Suprapubic skin (tissue), 4 donors: Measurements from ENCODE around the gene ZNF276. TPM values are rescaled to one million over a fixed set of nuclear protein-coding genes. Genes with fewer than 3 reads are reported as not detected.
A peak's percentile ranks its signal among the peaks of the same experiment; 100 is the strongest.
"Not testable (repeated sequence)": the region's sequence is repeated elsewhere in the genome, so short reads cannot be mapped to it uniquely, and the experiment has no call there.

Source experiments
- DNase-seq, 2 donors: peaks; one replicate each; pipeline ENCODE4 v3.0.0-alpha.2; 2019; ENCODE audit warnings: low spot score in 2 of 2
- H3K27ac ChIP-seq: fragments of 200-600 bp; sonication (generic); one replicate; pipeline ENCODE4 v1.5.1; 2019
- H3K27me3 ChIP-seq: fragments of 200-600 bp; sonication (generic); one replicate; pipeline ENCODE4 v1.5.1; 2019
- H3K36me3 ChIP-seq: fragments of 200-600 bp; sonication (generic); one replicate; pipeline ENCODE4 v1.5.1; 2019
- H3K4me1 ChIP-seq: fragments of 200-600 bp; sonication (generic); one replicate; pipeline ENCODE4 v1.5.1; 2019
- H3K4me3 ChIP-seq: fragments of 200-600 bp; sonication (generic); one replicate; pipeline ENCODE4 v1.5.1; 2019; ENCODE audit warnings: mild to moderate bottlenecking
- H3K9me3 ChIP-seq: fragments of 200-600 bp; sonication (generic); one replicate; pipeline ENCODE4 v1.5.1; 2019
- EP300 ChIP-seq: sonication (generic); formaldehyde crosslinking; IDR thresholded peaks from one replicate; pipeline ENCODE4 v1.6.1; 2017; ENCODE audit warnings: antibody characterized with exemption
- POLR2A ChIP-seq, 2 donors: fragments of 450-650 bp; IDR thresholded peaks; one replicate each; pipeline ENCODE4 v1.6.1; 2017; ENCODE audit warnings: antibody characterized with exemption in 2 of 2, mild to moderate bottlenecking in 2 of 2, moderate library complexity in 2 of 2
- POLR2AphosphoS5 ChIP-seq, 3 donors: sonication (generic); formaldehyde crosslinking; IDR thresholded peaks; one replicate each; pipeline ENCODE4 v1.6.1; 2017; ENCODE audit warnings: antibody characterized with exemption in 3 of 3
- WGBS: methylation state at CpG from one replicate; pipeline ENCODE4 v1.1.5; 2018; 5-methylcytosine and 5-hydroxymethylcytosine counted together
- total RNA-seq, 4 donors: library from RNA; depleted of rRNA; stranded (reverse); fragments of >200 nt; gene quantifications; one replicate each; pipeline ENCODE4 v1.1.0, GENCODE V29; 2016
- TF ChIP-seq, protein P1 (sequence below), 2 donors: fragments of 200-600 bp in 1 of 2; fragments of 450-650 bp in 1 of 2; sonication (generic) in 1 of 2; IDR thresholded peaks; one replicate each; pipeline ENCODE4 v1.5.1; 2016 to 2019; ENCODE audit warnings: antibody characterized with exemption in 2 of 2, mild to moderate bottlenecking in 1 of 2, moderate library complexity in 1 of 2

ZNF276 gene
- total RNA-seq, 4 donors from 2014 or later, result 39.8 to 106 (median 46.0) TPM

DNA sequence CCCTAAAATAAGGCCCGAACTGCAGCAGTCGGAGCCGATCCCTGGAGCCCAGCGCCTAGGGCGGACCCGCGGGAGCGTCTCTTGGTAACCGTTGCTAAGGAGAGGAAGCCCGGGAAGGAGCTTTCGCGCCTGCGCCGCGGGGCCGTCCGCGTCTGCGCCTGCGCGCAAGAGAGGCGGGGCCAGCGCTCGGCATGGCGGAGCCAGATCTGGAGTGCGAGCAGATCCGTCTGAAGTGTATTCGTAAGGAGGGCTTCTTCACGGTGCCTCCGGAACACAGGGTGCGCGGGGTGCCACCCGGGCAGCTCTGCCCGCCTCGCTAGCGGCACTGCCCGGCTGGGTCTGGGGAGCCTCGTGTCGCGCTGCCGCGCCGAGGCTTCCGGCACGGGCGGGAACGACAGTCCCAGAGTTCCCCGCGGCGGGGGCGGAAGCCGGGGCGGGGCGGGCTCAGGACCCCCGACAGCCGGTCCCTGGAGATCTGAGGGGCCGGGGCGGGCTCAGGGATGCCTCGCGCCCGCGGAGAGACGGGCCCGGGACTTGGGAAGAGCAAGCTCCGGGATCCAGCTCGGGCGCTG, 34.7 kb upstream of the ZNF276 start, which contains the start of gene CDK10:
CDK10 (plus strand) TSS at position 170 of the 572 bp plus-strand sequence; CDS start at position 192, 22 bp downstream.
- H3K36me3 ChIP-seq, result peaks cover 22% of the 10 kb centered on the region
- TF ChIP-seq POLR2AphosphoS5 (IDR thresholded peaks at IDR 0.05) (peak in 1 of 3 donors; percentile 53), EP300 (no peak), POLR2A (IDR thresholded peaks at IDR 0.05) (peak in 1 of 2 donors; percentile 21)
- TF ChIP-seq, protein P1, sequence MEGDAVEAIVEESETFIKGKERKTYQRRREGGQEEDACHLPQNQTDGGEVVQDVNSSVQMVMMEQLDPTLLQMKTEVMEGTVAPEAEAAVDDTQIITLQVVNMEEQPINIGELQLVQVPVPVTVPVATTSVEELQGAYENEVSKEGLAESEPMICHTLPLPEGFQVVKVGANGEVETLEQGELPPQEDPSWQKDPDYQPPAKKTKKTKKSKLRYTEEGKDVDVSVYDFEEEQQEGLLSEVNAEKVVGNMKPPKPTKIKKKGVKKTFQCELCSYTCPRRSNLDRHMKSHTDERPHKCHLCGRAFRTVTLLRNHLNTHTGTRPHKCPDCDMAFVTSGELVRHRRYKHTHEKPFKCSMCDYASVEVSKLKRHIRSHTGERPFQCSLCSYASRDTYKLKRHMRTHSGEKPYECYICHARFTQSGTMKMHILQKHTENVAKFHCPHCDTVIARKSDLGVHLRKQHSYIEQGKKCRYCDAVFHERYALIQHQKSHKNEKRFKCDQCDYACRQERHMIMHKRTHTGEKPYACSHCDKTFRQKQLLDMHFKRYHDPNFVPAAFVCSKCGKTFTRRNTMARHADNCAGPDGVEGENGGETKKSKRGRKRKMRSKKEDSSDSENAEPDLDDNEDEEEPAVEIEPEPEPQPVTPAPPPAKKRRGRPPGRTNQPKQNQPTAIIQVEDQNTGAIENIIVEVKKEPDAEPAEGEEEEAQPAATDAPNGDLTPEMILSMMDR (IDR thresholded peaks at IDR 0.05), result no peak
- H3K4me3 ChIP-seq, result peak within 1 kb of the TSS; percentile 71
- 0% methylated on average over 21 of the region's 67 CpGs for WGBS
- H3K4me1 ChIP-seq, result peaks cover 21% of the 10 kb centered on the region
- H3K27ac ChIP-seq, result peak within 1 kb of the TSS; percentile 82
- DNase-seq, result peak; percentile 89 to 92
- no peaks in the 10 kb centered on the region for H3K27me3 ChIP-seq
- no peaks in the 10 kb centered on the region for H3K9me3 ChIP-seq

DNA sequence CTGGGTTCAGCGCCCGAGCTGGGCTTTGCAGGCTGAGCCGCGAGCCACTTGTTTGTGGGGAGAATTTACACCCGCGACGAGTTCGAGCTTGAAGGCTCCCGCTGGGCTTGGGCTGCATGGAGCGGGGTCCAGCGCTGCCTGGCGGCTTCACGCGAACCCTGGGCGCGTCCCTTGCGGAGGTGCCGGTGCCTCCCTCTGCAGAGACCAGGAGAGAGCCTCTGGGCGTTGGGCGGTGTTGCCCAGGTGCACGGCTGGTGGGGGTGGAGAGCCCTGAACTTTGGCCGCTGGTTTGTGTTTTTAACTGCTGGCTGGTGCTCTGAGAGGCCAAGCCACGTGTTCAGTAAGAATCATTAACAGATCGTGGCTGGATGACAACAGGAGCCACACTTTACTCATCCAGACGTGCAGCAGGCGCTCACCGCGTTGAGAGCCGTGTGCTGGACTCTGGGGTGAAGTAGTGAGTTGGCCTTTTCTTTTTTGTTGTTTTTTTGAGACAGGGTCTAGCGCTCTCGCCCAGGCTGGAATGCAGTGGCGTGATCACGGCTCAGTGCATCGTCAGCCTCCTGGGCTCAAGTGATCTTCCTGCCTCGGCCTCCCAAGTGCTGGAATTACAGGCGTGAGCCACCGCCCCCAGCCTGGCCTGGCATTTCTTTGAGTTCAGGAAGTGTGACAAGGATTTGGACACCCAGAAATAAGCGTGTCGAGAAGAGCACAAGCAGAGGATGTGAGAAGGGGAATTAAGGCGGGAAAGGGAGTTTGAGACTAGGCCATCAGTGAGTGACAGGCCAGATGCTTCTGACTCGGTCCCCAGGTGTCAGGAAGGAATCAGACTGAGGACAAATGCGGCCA, 34.0 kb upstream of the ZNF276 start:
- peaks cover 21% of the 10 kb centered on the region for H3K4me1 ChIP-seq
- peak overlapping the region; percentile 71 for H3K4me3 ChIP-seq
- peak in 1 of 2 donors; percentile 77 for DNase-seq
- no peaks in the 10 kb centered on the region for H3K9me3 ChIP-seq
- H3K27ac ChIP-seq, result peak overlapping the region; percentile 82
- WGBS, result 16% methylated on average over 23 of the region's 42 CpGs
- H3K27me3 ChIP-seq, result no peaks in the 10 kb centered on the region
- TF ChIP-seq EP300, result no peak
- TF ChIP-seq POLR2AphosphoS5 (IDR thresholded peaks at IDR 0.05), result no peak
- TF ChIP-seq POLR2A (IDR thresholded peaks at IDR 0.05), result no peak
- TF ChIP-seq, protein P1 (IDR thresholded peaks at IDR 0.05), result no peak
- peaks cover 29% of the 10 kb centered on the region for H3K36me3 ChIP-seq

DNA sequence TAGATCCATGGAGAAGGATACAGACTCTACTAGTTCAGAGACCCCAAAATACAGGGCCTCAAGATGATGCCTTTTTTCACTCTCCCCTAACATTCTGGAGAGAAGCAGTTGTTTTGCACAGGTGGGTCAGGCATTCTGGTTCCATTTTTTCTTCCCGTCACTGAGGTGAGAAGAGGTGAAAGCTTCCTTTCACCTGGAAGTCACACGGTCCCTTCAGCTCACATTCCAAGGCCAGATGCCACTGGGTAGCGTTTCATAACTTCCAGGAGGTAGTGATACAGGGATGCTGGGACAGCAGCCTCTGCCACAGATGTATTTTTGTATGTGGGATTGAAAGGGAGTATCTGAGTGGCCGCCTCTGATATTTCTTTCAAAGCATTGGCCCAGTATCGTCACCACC, 32.9 kb upstream of the ZNF276 start:
- WGBS, result 90% methylated on average over 5 of the region's 5 CpGs
- H3K9me3 ChIP-seq, result no peaks in the 10 kb centered on the region
- no peaks in the 10 kb centered on the region for H3K27me3 ChIP-seq
- TF ChIP-seq, protein P1 (IDR thresholded peaks at IDR 0.05), result no peak
- TF ChIP-seq POLR2AphosphoS5 (IDR thresholded peaks at IDR 0.05) (no peak), EP300 (no peak), POLR2A (IDR thresholded peaks at IDR 0.05) (no peak)
- H3K27ac ChIP-seq, result no peak overlapping the region
- H3K36me3 ChIP-seq, result peaks cover 39% of the 10 kb centered on the region
- DNase-seq, result peak in 1 of 2 donors; percentile 43
- H3K4me3 ChIP-seq, result no peak overlapping the region
- peaks cover 21% of the 10 kb centered on the region for H3K4me1 ChIP-seq

DNA sequence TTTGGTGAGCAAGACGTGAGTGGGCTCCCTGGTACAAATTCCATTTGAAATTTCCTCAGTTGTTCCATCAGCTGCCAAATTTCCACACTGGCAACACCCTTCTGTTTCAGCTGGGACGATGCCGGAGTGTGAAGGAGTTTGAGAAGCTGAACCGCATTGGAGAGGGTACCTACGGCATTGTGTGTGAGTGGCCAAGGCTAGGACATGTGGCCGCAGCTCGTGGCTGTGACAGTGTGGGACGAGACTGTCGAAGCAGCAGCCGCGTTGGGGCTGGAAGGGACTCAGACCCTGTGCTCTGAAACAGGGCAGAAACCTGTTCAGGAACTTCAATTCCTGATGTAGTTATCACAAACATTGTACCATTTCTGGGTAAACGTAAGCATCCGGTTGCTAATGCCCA, 32.2 kb upstream of the ZNF276 start:
- 92% methylated on average over 13 of the region's 13 CpGs for WGBS
- peaks cover 47% of the 10 kb centered on the region for H3K36me3 ChIP-seq
- H3K27me3 ChIP-seq, result no peaks in the 10 kb centered on the region
- H3K4me1 ChIP-seq, result peaks cover 21% of the 10 kb centered on the region
- DNase-seq, result peak in 1 of 2 donors; percentile 58
- H3K9me3 ChIP-seq, result no peaks in the 10 kb centered on the region
- TF ChIP-seq, protein P1 (IDR thresholded peaks at IDR 0.05), result no peak
- no peak for TF ChIP-seq POLR2AphosphoS5 (IDR thresholded peaks at IDR 0.05)
- no peak for TF ChIP-seq EP300
- TF ChIP-seq POLR2A (IDR thresholded peaks at IDR 0.05), result no peak
- no peak overlapping the region for H3K4me3 ChIP-seq
- H3K27ac ChIP-seq, result no peak overlapping the region

DNA sequence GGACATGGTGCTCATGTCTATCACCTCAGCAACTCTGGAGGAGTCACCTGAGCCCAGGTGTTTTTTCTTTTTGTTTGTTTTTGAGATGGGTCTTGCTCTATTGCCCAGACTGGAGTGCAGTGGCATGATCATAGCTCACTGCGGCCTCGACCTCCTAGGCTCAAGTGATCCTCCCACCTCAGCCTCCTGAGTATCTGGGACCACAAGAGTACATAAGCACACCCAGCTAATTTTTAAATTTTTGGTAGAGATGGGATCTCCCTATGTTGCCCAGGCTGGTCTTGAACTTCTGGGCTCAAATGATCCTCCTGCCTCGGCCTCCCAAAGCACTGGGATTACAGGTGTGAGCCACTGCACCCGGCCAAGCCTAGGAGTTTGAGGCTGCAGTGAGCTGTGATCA, 31.7 kb upstream of the ZNF276 start:
- 79% methylated on average over 4 of the region's 4 CpGs for WGBS
- peak in 1 of 2 donors; percentile 28 for DNase-seq
- not testable (repeated sequence) for H3K27ac ChIP-seq, H3K27me3 ChIP-seq, H3K4me3 ChIP-seq, H3K9me3 ChIP-seq
- Histone ChIP-seq H3K4me1 (peaks cover 21% of the 10 kb centered on the region), H3K36me3 (peaks cover 52% of the 10 kb centered on the region)
